SH-SY5Y (cell line): ENCODE data around the gene STEAP4.

Experiments used
- GATA2 ChIP-seq: IDR thresholded peaks from 2 replicates; pipeline ENCODE4 v1.6.1; 2011; ENCODE audit warnings: mild to moderate bottlenecking, low read depth, low read length
- GATA3 ChIP-seq: IDR thresholded peaks from 2 replicates; pipeline ENCODE4 v1.6.1; 2011; ENCODE audit warnings: low read depth, mild to moderate bottlenecking, low read length, moderate library complexity

- no peak for TF ChIP-seq GATA2
- TF ChIP-seq GATA3 = no peak
These were observed 51.8 kb downstream of the STEAP4 start for GRCh38 chr7:88254721-88255424.
